B cell (primary cell): ENCODE data around the gene CLSTN2. TPM values are rescaled to one million over a fixed set of nuclear protein-coding genes. Genes with fewer than 3 reads are reported as not detected.

Experiments used
- ATAC-seq: fragments of 200-7000 bp; cut with Tn5 transposase; one replicate; pipeline ENCODE4 v1.10.0; 2021; ENCODE audit warnings: low read depth, mild to moderate bottlenecking, moderate number of reproducible peaks, moderate library complexity
- CTCF ChIA-PET: fragments of 350-600 bp; sonication (Branson Sonifier 250); formaldehyde crosslinking; loops from one replicate; lab custom pipeline; 2021; ENCODE audit warnings: antibody characterized with exemption, inconsistent platforms; lab: Charles Lee
- POLR2A ChIA-PET: fragments of 350-600 bp; sonication (Branson Sonifier 250); formaldehyde crosslinking; loops from one replicate; lab custom pipeline; 2021; ENCODE audit warnings: antibody characterized with exemption; lab: Charles Lee
- DNase-seq: peaks from one replicate; pipeline ENCODE4 v3.0.0; 2013
- H2AFZ ChIP-seq: 2 replicates; pipeline ENCODE4 v1.6.1; 2012; ENCODE audit warnings: mild to moderate bottlenecking, low read depth, low read length; ENCODE audit not compliant: insufficient read depth, poor library complexity, severe bottlenecking
- H3K27ac ChIP-seq, 2 donors: 1 replicate in 1 of 2; 2 replicates in 1 of 2; pipeline ENCODE4 v1.5.1; 2012 to 2013; ENCODE audit warnings: low read length in 2 of 2, mild to moderate bottlenecking in 2 of 2, moderate library complexity in 1 of 2
- H3K27me3 ChIP-seq, 4 experiments: fragments of 200-600 bp in 1 of 4; sonication (generic) in 1 of 4; replicated peaks in 1 of 4; 1 replicate in 2 of 4; 2 replicates in 2 of 4; pipeline versions ENCODE4 v1.6.1 to v1.7.0; 2013 to 2016; ENCODE audit warnings: low read length in 3 of 4, mild to moderate bottlenecking in 2 of 4, mixed read lengths in 1 of 4, moderate library complexity in 1 of 4; ENCODE audit not compliant: insufficient read depth in 4 of 4, control insufficient read depth in 3 of 4; ENCODE audit errors: control extremely low read depth in 1 of 4
- H3K36me3 ChIP-seq, 2 experiments: replicated peaks in 1 of 2; 1 replicate in 1 of 2; 2 replicates in 1 of 2; pipeline versions ENCODE4 v1.6.1 to v1.7.1; 2013; ENCODE audit warnings: low read length in 1 of 2; ENCODE audit not compliant: insufficient read depth in 2 of 2, control insufficient read depth in 1 of 2; ENCODE audit errors: control extremely low read depth in 1 of 2, extremely low read depth in 1 of 2
- H3K4me1 ChIP-seq, 2 donors: fragments of 200-600 bp in 1 of 2; sonication (generic) in 1 of 2; 1 replicate in 1 of 2; 2 replicates in 1 of 2; pipeline versions ENCODE4 v1.5.1 to v1.6.1; 2013 to 2017; ENCODE audit warnings: low read length in 2 of 2; ENCODE audit not compliant: control insufficient read depth in 2 of 2, insufficient read depth in 2 of 2
- H3K4me2 ChIP-seq: replicated peaks from 2 replicates; pipeline ENCODE3; 2012; ENCODE audit warnings: mild to moderate bottlenecking, low read depth, low read length; ENCODE audit not compliant: poor library complexity, severe bottlenecking
- H3K4me3 ChIP-seq, 5 experiments: fragments of 200-600 bp in 1 of 5; sonication (generic) in 1 of 5; 1 replicate in 3 of 5; 2 replicates in 2 of 5; pipeline versions ENCODE4 v1.5.1 to v1.7.0; 2011 to 2016; ENCODE audit warnings: low read length in 4 of 5, mild to moderate bottlenecking in 4 of 5, low read depth in 2 of 5, control low read depth in 1 of 5, moderate library complexity in 1 of 5; ENCODE audit not compliant: insufficient read depth in 1 of 5; ENCODE audit errors: control extremely low read depth in 1 of 5, extremely low read depth in 1 of 5
- H3K79me2 ChIP-seq: fragments of 200-600 bp; sonication (generic); one replicate; pipeline ENCODE4 v1.6.0; 2016; ENCODE audit warnings: low read length; ENCODE audit not compliant: control insufficient read depth, insufficient read depth
- H3K9ac ChIP-seq: fragments of 200-600 bp; sonication (generic); 2 replicates; pipeline ENCODE4 v1.6.1; 2017; ENCODE audit warnings: mild to moderate bottlenecking, low read length, moderate library complexity
- H3K9me3 ChIP-seq, 3 donors: one replicate each; pipeline versions ENCODE4 v1.6.1 to v1.7.1; 2013; ENCODE audit warnings: low read length in 2 of 3; ENCODE audit not compliant: control insufficient read depth in 2 of 3, insufficient read depth in 1 of 3; ENCODE audit errors: control extremely low read depth in 1 of 3
- H4K20me1 ChIP-seq: 2 replicates; pipeline ENCODE4 v1.6.0; 2012; ENCODE audit warnings: mild to moderate bottlenecking, low read length; ENCODE audit not compliant: insufficient read depth, control insufficient read depth, poor library complexity, severe bottlenecking
- H3K27ac Mint-ChIP-seq: one replicate; pipeline ENCODE4 v1.8.0; 2021; ENCODE audit warnings: mixed read lengths
- H3K27me3 Mint-ChIP-seq: one replicate; pipeline ENCODE4 v1.8.0; 2021; ENCODE audit warnings: mixed read lengths
- H3K4me1 Mint-ChIP-seq: one replicate; pipeline ENCODE4 v1.8.0; 2021; ENCODE audit warnings: mixed read lengths
- H3K4me3 Mint-ChIP-seq: one replicate; pipeline ENCODE4 v1.8.0; 2021; ENCODE audit warnings: mixed read lengths
- H3K9me3 Mint-ChIP-seq: one replicate; pipeline ENCODE4 v1.8.0; 2022; ENCODE audit warnings: mixed read lengths; ENCODE audit not compliant: insufficient read depth
- EZH2 ChIP-seq: IDR thresholded peaks from 2 replicates; pipeline ENCODE4 v1.6.1; 2012; ENCODE audit warnings: borderline replicate concordance, low read depth, mild to moderate bottlenecking, moderate library complexity, low read length; ENCODE audit not compliant: insufficient read depth, poor library complexity, severe bottlenecking
- WGBS: methylation state at CpG from one replicate; pipeline ENCODE4 v1.1.5; 2013; ENCODE audit warnings: missing lambda C conversion rate; ENCODE audit not compliant: insufficient coverage; 5-methylcytosine and 5-hydroxymethylcytosine counted together
- intact Hi-C: fragments of 100-400 bp; cut with micrococcal nuclease; formaldehyde crosslinking; loops from one replicate; pipeline ENCODE4 v1.10.0; 2022
- polyA plus RNA-seq: library from polyadenylated mRNA; depleted of rRNA; stranded (reverse); fragments of >200 nt; gene quantifications from 2 replicates; pipeline ENCODE4 v1.2.3, GENCODE V29; 2012
- total RNA-seq, 2 donors: library from RNA; stranded (reverse); fragments of 120-200 nt in 1 of 2; gene quantifications; 1 replicate in 1 of 2; 2 replicates in 1 of 2; pipeline versions ENCODE4 v1.2.3 to v1.2.4, GENCODE V29; 2013 to 2022
- TF ChIP-seq, protein P1 (sequence below): fragments of 200-600 bp; IDR thresholded peaks from one replicate; pipeline ENCODE4 v1.8.0; 2022; ENCODE audit warnings: antibody characterized with exemption, mild to moderate bottlenecking

The CLSTN2 gene
- total and polyA plus RNA-seq, 2 donors (not counting 1 experiment from before 2014, with no cell fraction given): not detected

DNA sequence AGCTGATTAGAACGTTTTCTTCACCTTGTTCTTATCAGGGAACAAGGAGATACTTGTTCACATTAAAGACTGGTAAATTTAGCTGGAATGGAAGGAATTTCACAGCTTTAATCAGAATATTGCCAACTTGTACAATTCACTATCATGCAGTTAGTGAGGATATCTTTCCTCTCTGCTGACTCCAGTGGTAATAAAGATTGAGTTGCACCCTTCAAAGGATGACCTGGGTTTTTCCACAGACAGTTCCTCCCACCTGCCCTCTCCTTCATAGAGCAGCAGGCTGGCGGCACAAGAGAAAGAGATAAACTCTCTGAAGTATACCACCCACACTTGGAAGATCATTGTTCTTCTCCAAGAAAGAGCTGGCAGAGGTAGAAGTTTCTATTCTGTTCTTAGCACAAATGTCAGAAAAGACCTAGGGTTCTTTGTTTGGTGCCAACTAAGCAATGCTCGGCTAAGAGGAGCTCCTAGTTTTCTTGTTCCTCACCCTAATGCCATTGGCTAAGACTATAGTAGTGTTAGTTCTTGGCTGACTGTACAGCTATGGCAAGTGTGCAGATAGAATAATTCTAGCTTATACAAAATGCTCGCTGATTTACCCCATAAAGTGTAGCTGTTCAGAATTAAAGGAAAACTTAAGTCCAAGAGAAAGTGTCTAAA lies 169.1 kb downstream of the CLSTN2 start:
- Histone ChIP-seq H3K79me2 (no peaks in the 10 kb centered on the region), H3K4me3 (no peak overlapping the region), H3K9me3 (no peaks in the 10 kb centered on the region), H3K27ac (no peak overlapping the region), H3K9ac (no peak overlapping the region), H3K4me2 (no peak overlapping the region), H3K27me3 (no peaks in the 10 kb centered on the region), H3K36me3 (no peaks in the 10 kb centered on the region), H3K4me1 (no peaks in the 10 kb centered on the region), H2AFZ (no peak overlapping the region), H4K20me1 (no peaks in the 10 kb centered on the region)
- Mint-ChIP-seq H3K27me3 (peaks cover 3% of the 10 kb centered on the region), H3K4me3 (no peak overlapping the region), H3K4me1 (no peaks in the 10 kb centered on the region), H3K27ac (no peak overlapping the region), H3K9me3 (no peaks in the 10 kb centered on the region)
- intact Hi-C loops: no loop called here
- TF ChIP-seq, protein P1, sequence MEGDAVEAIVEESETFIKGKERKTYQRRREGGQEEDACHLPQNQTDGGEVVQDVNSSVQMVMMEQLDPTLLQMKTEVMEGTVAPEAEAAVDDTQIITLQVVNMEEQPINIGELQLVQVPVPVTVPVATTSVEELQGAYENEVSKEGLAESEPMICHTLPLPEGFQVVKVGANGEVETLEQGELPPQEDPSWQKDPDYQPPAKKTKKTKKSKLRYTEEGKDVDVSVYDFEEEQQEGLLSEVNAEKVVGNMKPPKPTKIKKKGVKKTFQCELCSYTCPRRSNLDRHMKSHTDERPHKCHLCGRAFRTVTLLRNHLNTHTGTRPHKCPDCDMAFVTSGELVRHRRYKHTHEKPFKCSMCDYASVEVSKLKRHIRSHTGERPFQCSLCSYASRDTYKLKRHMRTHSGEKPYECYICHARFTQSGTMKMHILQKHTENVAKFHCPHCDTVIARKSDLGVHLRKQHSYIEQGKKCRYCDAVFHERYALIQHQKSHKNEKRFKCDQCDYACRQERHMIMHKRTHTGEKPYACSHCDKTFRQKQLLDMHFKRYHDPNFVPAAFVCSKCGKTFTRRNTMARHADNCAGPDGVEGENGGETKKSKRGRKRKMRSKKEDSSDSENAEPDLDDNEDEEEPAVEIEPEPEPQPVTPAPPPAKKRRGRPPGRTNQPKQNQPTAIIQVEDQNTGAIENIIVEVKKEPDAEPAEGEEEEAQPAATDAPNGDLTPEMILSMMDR: no peak
- no peak for TF ChIP-seq EZH2
- ChIA-PET CTCF (no interaction called here), POLR2A (no interaction called here)
- no peak for ATAC-seq
- no peak for DNase-seq
- WGBS: no CpG with 5 or more reads among the region's 4 CpGs

DNA sequence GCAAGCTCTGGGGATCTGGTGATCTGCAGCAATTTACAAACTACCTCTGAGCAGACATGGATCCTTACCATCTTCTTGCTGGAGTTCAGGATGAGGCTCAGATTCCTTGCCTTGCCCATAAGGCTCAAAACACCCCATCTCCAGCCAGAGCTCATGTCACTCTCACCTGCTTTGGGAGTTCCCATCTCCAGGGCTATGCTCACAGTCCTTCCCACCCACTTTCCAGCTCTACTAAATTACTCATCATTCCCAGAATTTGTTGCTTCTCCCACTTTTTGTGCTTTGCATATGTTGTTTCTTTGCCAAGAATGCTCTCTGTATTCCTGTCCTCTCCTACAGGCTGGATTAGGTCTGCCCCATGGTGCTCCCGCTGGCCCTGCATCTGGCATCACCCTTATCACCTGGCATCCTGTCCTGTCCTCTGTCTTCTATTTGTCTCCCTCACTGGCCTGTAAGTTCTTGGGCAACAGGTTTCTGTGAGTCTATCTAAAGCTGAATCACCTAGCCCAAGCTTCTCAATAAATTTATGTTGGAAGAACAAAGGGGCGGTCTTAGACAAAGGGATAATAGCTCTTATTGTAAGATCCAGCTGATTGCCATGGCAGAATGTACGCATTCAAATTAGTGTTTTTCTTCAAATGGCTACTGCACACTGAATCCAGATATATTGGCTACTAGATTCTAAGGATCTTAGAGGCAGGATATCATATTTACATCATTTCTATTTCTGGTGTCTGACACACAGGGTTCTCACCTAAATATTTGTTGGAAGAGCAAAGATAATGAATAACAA lies 179.2 kb downstream of the CLSTN2 start:
- Histone ChIP-seq H3K4me3 (no peak overlapping the region), H3K4me1 (no peaks in the 10 kb centered on the region), H3K36me3 (no peaks in the 10 kb centered on the region), H3K27me3 (peaks cover 0 to 3% (median 0%) of the 10 kb centered on the region in 4 experiments), H3K4me2 (no peak overlapping the region), H3K9me3 (no peaks in the 10 kb centered on the region), H3K9ac (no peak overlapping the region), H3K27ac (no peak overlapping the region), H3K79me2 (no peaks in the 10 kb centered on the region), H2AFZ (no peak overlapping the region), H4K20me1 (no peaks in the 10 kb centered on the region)
- POLR2A ChIA-PET: no interaction called here
- Mint-ChIP-seq H3K9me3 (no peaks in the 10 kb centered on the region), H3K27me3 (peaks cover 12% of the 10 kb centered on the region), H3K4me3 (no peak overlapping the region), H3K27ac (no peak overlapping the region), H3K4me1 (no peaks in the 10 kb centered on the region)
- no peak for ATAC-seq
- CTCF ChIA-PET: no interaction called here
- no peak for DNase-seq
- 86% methylated on average over 1 of the region's 3 CpGs for WGBS
- intact Hi-C loops: no loop called here
- no peak for TF ChIP-seq EZH2
- TF ChIP-seq, protein P1: no peak
